HG03571 (cell line): ENCODE data around the gene UPF2.
"Not testable (repeated sequence)": the region's sequence is repeated elsewhere in the genome, so short reads cannot be mapped to it uniquely, and the experiment has no call there.

Experiments
- ATAC-seq: cut with Tn5 transposase; IDR thresholded peaks from one replicate; pipeline ENCODE4 v1.9.1; 2021; ENCODE audit not compliant: unreplicated experiment

Gene UPF2

DNA sequence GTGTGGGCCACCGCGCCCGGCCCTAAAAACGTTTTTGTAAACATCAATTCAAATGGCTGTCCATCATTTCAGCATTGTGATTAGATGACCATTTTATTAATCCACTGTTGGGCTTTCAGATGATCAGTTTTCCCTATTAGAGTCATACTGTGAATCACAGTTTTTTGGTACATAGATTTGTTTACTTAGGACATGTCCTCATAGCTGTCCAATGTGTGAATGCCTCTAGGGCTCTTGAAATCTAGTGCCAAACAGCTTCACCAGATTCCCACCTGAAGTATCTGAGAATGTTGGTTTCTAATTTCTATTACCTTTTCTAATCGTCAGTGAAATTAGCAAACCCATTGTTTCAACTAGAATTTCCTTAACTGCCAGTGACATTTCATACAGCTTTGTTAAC is 66.8 kb downstream of the UPF2 start:
- ATAC-seq, result no peak

- ATAC-seq, result not testable (repeated sequence)
These were observed 70.1 kb downstream of the UPF2 start for GRCh38 chr10:11972523-11972922.

- no peak for ATAC-seq
These were observed 80.4 kb downstream of the UPF2 start for GRCh38 chr10:11962176-11962575.

DNA sequence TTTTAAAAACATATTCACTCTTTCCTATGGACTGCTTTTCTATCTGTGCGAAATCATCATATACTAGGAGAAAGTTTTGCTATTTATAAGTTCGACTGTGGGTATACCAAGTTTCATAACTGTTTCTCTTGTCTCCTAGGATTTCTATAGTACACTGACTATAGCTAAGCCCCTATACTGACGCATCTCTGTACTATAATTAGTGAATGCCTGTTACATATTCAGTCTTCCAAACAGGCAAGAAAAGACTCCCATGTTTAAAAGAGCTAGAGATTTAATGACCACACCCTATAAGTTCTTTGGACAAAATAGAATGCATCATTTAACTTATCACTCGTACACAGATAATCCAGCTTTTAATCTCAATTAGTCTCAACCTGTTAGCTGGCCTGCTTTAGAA is 80.8 kb downstream of the UPF2 start:
- ATAC-seq, result no peak

DNA sequence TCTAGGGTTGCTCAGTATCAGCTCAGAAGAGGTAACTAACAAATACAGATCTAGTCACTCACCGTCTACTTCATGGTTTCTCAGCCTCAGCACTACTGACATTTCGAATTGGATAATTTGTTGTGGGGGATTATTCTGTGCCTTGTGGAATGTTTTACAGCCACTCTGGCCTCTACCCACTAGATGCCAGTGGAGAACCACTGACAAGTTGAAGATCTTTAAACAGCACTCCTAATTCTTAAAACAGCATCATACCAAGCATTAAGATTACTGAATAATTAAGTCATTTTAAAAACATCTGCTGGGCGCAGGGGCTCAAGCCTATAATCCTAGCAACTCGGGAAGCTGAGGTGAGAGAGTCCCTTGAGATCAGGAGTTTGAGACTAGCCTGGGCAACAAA is 82.6 kb downstream of the UPF2 start:
- ATAC-seq, result no peak

- no peak for ATAC-seq
These were observed 83.7 kb downstream of the UPF2 start for GRCh38 chr10:11958956-11959355.

- ATAC-seq, result no peak
These were observed 90.9 kb downstream of the UPF2 start for GRCh38 chr10:11951695-11952094.

GRCh38 chr10:11950325-11951018 is 92.1 kb downstream of the UPF2 start:
- ATAC-seq, result no peak

DNA sequence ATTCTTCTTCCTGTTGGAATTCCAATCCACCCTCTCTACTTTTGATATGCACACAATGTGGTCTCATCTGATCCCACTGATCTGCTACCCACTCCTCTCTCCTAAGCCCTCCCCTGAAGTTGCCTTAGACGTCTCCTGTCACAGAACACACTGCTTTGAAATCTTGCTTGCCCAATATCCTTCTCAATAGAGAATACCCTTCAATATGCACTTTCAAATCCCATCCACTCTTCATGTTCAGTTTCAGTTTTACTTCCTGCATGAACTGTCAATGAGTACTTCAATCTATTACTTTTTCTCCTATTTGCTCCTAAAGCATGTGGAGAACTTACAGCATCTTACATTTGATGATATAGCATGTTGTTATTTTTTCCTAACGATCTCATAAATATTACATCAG is 93.5 kb downstream of the UPF2 start:
- ATAC-seq, result no peak

- no peak for ATAC-seq
These were observed 96.0 kb downstream of the UPF2 start for GRCh38 chr10:11946652-11947051.

DNA sequence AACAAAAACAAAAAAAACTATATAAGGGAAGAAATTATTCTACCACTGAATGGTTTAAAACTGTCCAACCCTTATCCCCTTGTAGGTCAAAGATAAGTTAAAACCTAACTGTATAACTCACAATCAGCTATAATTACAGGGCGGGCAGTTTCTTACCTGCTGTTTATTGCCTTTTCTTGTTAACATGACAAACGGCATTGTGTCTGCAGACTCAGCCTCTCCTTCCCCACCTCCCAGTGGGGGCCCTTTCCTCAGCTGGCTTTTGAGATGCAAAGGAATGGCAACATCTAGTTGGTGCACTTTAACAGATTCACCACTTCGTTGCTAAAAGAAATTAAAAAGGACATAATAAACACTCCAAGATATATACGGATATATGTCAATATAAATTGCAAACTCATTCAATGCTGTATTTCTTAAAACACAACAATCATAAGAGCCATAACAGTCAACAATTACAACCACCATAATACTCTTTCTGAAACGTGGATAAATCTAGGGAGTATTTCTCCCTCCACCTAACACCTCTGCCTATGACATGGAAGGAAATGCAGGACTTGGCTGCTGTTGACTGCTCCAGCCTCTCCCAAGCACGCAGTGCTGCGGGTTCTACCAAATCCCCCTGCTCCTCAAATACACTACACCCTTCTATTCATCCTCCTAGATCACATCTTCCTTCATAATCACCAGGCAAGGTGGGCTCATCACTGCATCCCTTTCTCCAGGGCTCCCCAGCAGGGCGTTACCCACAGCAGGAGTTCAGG is 106.0 kb downstream of the UPF2 start:
- ATAC-seq, result no peak

- ATAC-seq, result no peak
These were observed 108.3 kb downstream of the UPF2 start for GRCh38 chr10:11934262-11934661.

GRCh38 chr10:11933577-11934223 is 108.9 kb downstream of the UPF2 start:
- ATAC-seq, result no peak

DNA sequence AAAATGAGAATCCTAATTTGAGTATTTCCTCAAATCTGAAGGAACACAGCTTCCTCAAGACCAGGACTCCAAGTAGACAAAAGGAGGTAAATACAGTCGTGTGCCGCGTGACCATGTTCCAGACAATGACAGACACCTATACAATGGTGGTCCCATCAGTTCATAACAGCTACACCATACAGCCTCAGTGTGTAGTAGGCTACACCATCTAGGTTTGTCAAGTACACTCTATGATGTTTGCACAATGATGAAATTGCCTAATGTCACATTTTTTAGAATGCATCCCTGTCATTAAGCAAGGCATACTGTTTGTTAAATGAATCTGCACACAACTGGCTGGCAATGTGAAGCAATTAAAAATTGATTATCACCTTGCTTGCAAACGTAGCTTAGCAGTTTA is 111.6 kb downstream of the UPF2 start:
- no peak for ATAC-seq

DNA sequence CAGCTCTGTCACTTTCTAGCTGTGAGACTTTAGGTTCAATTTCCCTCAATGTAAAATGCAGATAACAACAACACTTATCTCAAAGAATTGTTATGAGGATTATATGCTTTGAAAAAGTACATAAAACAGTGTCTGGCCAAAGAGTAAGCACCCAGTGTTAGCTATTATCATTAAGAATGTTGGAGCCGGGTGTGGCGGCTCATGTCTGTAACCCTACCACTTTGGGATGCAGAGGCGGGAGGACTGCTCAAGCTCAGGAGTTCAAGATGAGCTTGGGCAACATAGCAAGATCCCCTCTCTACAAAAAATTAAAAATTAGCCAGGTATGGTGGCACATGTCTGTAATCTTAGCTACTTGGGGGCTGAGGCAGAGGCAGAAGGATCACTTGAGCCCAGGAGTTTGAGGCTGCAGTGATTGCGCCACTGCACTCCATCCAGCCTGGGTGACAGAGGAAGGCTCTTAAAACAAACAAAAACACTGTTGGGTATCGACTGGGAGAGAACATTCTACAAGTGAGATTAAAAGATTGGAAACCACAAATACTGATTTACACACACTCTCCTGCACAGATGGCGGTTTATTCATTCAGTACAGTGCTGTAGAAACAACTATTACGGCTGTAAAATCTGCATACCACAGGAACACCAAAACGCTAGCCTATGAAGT is 112.2 kb downstream of the UPF2 start:
- no peak for ATAC-seq

- ATAC-seq, result no peak
These were observed 114.9 kb downstream of the UPF2 start for GRCh38 chr10:11927746-11928145.

DNA sequence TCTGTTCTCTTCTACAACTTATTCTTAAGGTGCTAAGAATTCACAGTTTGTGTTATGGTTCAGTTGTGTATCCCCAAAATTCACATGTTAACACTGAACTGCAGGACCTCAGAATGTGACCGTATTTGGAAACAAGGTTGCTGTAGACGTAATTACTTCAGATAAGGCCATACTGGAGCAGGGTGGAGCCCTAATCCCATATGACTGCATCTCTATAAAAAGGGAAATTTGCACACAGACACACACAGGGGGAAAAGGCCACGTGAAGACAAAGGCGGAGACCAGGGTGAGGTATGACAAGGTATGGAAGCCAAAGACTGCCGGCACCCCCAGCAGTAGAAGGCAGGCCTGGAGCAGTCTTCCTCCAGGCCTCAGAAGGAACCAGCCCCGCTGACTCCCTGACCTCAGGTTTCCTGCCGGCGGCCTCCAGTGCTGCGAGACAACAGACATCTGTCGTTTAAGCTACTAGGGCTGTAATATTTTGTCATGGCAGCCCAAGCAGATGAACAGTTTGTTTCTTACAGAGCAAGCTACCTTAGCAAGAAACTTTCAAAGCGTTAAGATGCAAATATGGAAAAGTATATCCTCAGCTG is 120.7 kb downstream of the UPF2 start:
- no peak for ATAC-seq

DNA sequence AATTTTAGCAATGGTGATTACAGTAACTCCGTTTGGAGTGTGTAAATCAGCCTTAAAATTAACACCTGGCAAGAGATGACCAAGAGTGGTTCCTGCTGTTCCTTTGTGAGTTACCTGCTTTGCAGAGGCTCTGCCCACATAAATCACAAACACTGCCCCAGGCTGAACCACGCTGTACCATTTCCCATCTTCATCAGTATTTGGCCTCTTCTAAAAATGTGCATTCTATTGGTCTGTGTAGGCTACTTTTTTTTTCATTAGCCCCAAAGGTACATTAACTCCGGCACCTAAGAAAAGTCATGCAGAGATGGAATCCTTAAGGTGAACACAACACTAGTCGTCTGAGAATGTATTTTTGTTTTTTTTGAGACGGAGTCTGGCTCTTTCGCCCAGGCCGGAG is 123.3 kb downstream of the UPF2 start:
- ATAC-seq, result no peak

DNA sequence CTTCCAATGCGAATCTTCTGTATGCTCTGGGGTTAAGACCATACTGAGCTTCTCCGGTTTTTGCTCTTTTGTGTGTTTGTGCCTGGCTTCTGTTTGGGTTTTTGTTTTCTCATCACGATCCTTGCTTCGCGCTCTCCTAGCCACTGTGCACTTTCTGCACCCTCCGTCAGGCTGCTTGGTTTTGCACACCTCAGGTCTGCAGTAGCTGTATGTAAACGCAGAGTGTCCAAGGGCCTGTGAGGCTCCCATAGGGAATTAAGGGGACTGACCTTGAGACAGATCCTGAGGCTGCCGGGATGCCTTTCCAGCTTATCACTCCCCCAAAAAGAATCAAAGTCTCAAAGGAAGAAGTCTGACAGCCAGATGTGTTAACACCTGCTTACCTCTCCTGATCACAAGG is 124.2 kb downstream of the UPF2 start:
- no peak for ATAC-seq

- ATAC-seq, result no peak
These were observed 129.4 kb downstream of the UPF2 start for GRCh38 chr10:11913079-11913641.

DNA sequence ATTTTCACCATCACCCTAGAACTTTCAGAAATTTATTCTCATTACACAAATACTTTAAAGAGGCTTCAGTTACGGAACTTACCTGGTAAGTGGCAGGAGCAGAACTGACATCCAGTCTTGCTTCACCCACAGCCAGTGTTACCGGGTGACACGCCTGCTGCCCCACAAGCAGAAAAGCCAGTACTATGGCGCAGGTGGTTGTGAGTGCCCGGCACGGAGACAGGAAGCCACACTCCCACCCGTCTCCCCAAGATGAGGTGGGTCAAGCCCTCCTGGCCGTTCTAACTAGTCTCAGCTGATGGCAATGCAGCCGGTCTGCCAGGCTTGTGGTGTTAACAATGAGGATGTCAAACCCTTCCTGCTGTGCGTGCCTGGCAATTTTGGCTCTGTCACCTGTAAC is 132.5 kb downstream of the UPF2 start:
- no peak for ATAC-seq
